NCI-H2227 treated with DMSO at 0.1 percent for 48 hours (cell line): ENCODE data around the gene PRPF19.
A peak's percentile ranks its signal among the peaks of the same experiment; 100 is the strongest.

Source experiments
- DNase-seq: peaks from one replicate; lab custom pipeline; 2025; lab: John Stamatoyannopoulos, UW

PRPF19 gene

DNA sequence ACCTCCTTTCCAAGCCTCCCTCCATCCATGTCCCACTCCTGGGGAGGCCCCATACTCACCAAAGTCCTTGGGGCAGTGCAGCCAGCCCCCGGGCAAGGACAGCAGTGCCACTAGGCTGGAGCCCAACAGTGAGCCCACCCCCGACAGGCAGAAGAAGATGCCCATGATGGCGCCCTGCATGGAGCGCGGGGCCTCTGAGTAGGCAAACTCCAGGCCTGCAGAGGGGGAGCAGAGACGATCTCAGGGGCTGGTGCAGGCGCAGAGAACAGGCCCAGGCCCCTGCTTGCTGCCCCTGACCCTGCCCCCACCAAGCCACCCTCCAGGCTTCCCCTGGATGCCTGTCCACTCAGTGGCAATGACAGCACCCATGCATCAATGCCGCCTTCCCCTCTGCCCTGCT, 31.4 kb upstream of the PRPF19 start:
- DNase-seq, result no peak

DNA sequence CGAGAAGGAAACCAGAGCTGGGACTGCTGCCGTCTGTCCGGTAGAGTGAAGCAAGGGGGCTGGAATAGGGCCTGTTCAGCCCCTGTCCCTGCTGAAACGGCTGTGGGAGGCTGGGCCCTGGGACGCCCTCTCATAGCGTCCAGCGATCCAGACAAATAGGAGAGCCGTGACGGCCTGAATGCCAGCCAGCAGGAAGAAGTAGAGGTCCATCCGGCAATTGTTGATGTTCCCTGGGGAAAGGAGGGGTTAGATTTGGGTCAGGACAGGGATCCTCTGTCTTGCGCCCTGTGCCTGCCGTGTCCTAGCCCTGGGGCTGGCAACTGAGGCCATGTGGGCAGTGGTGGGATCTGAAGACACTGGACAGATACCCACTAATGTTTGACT, 30.8 kb upstream of the PRPF19 start:
- DNase-seq, result no peak

DNA sequence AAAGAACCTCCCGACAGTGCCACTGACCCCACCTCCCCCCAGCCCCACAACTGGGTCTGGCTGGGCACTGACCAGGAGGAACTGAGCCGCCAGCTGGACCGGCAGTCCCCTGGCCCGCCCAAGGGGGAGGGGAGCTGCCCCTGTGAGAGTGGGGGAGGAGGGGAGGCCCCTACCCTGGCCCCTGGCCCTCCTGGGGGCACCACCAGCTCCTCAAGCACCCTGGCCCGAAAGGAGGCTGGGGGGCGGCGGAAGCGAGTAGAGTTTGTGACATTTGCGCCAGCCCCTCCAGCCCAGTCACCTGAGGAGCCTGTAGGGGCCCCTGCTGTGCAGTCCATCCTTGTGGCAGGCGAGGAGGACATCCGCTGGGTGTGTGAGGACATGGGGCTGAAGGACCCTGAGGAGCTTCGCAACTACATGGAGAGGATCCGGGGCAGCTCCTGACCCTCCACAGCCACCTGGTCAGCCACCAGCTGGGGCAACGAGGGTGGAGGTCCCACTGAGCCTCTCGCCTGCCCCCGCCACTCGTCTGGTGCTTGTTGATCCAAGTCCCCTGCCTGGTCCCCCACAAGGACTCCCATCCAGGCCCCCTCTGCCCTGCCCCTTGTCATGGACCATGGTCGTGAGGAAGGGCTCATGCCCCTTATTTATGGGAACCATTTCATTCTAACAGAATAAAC, 30.2 kb upstream of the PRPF19 start:
- DNase-seq, result no peak

DNA sequence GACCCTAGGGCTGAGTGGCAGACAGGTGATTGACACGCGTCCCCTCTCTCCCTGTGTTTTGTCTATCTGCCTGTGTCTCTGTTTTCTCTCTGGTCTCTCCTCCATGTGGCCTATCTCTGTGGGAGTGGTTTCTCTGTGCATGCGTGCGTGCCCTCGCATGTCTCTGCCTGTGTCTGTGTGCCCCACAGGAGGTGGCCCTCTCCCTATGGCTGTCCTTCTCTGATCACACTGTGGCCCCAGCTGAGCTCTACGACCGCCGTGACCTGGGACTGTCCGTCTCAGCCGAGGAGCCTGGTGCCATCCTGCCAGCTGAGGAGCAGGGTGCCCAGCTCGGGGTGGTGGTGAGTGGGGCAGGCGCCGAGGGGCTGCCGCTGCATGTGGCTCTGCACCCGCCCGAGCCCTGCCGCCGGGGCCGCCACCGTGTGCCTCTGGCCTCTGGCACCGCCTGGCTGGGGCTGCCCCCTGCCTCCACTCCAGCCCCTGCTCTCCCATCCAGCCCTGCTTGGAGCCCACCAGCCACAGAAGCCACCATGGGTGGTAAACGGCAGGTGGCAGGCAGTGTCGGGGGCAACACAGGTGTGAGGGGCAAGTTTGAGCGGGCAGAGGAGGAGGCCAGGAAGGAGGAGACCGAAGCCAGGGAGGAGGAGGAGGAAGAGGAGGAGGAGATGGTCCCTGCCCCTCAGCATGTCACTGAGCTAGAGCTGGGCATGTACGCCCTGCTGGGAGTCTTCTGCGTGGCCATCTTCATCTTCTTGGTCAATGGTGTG, 29.5 kb upstream of the PRPF19 start:
- DNase-seq, result no peak

DNA sequence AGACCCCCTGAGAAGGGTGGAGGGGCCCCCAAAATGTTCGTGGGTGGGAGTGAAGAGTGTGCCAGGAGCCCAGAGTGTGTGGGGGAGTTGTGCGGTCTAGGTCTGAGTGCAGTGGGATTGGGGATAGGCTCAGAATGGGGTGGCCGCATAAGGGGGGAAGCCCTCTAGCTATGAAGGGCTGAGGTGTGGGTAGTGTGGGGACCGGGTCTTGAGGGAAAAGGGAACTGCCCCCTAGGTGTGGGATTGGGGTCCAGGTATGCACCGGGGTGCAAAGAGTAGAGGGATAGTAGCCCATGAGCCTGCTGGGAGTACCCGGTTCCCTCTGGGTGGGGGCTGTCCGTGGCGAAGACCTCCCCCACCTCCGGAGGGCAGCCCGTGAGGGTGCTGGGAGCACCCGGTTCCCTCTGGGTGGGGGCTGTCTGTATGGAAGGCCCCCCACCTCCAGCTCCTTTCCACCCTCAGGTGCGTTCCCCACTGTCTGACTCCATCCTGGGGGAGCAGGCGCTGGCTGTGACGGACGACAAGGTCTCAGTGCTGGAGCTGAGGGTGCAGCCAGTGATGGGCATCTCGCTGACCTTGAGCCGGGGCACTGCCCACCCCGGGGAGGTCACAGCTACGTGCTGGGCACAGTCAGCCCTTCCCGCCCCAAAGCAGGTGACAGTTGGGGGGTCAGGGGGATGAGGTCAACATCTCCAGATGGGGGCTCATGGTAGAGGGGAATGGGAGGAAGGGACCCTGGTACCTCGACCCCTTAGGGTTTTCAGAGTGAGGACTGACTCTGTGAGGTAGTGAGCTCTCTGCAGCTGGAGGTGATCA, 28.6 kb upstream of the PRPF19 start:
- no peak for DNase-seq

DNA sequence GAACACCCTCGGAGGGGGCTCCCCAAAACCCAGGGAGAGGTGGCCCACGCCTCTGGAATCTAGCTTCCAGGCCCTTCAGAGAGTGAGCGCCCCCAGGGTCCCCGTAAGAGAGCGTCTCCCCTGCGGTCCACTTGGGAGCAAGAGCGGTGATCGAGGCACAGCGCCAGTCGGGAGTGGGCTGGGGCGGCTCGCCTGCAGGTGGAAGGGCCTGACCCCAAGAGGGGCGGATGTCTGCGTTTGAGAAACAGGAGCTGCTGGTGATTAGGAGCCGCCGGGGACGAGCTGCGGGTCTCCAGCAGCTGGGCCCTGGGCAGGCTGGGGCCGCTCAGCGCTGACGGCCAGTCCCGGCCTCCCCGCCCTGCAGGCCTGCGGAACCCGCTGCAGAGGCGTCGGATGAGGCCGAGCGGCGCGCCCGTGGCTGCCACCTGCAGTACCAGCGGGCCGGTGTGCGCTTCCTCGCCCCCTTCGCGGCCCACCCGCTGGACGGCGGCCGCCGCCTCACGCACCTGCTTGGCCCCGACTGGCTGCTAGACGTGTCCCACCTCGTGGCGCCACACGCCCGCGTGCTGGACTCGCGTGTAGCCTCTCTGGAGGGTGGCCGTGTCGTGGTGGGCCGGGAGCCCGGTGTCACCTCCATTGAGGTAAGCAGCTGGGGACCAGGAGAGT, 27.9 kb upstream of the PRPF19 start:
- DNase-seq, result no peak

DNA sequence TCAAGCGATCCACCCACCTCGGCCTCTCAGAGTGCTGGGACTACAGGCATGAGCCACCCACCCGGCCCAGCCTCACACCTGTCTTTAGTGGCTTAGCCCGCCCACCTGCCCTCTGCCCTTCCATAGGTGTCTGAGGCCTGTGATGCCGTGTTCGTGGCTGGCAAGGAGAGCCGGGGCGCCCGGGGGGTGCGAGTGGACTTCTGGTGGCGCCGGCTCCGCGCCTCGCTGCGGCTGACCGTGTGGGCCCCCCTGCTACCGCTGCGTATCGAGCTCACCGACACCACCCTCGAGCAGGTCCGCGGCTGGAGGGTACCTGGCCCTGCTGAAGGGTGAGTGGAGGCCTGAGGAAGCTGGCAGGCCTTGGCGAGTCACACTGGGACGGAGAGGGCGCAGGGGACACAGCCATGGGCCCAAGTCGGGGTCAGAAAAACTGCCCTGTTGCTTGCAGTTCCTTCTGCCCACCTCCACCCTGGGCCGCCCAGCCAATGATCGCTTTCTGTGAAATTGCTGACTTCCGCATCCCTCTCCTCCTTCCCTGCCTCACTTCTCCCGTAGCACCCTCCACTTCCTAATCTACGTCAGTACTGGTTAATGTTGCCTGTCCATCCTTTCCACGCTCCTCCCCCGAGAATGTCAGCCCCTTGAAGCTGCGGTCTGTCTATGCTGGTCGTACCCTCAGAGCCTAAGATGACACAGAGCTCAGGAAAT, 27.2 kb upstream of the PRPF19 start:
- DNase-seq, result no peak

DNA sequence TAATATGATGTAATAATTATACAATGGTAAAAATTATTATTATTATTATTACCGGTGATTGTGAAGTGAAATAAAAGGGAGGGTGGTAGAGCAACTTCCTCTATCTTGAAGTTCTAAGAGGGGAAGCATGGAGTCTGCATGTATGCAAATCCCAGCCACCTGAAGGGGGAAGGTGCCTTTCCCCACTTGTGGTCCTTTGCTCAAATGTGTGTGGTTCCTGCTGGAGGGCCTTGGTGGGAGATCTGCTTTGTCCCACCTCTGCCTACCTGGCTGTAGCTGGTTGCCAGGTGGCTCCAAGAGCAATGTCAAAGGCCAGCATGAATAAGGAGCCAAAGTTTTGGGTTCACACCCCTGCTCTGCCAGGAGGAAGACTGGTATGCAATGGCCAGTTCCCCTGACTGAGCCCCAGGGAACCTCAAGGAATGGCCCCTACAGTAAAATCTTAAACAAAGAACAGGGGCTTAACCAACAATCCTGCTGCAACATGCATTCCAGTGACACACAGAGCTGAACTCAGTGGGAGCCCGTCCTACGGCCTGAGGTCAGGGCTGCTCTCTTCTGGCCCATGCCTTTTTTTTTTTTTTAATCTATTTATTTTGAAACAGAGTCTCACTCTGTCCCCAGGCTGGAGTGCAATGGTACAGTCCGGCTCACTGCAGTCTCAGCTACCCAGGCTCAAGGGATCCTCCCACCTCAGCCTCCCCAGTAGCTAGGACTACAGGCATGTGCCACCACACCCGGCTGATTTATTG, 26.4 kb upstream of the PRPF19 start:
- no peak for DNase-seq

DNA sequence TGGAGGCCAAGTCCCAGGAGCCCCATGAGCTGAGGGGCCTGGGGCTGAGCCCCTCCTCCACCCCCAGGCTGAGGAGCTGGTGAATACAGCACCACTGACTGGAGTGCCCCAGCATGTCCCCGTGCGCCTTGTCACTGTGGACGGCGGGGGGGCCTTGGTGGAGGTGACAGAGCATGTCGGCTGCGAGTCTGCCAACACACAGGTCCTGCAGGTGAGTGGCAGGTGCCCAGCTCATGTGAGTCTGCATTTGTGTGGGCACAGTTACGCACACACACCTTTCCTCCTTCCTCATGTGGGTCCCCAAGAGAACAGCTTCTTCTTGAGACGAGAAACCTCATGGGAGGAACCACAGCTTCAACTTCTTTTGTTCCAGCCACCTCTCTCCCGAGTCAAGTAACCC, 25.5 kb upstream of the PRPF19 start:
- DNase-seq, result no peak

DNA sequence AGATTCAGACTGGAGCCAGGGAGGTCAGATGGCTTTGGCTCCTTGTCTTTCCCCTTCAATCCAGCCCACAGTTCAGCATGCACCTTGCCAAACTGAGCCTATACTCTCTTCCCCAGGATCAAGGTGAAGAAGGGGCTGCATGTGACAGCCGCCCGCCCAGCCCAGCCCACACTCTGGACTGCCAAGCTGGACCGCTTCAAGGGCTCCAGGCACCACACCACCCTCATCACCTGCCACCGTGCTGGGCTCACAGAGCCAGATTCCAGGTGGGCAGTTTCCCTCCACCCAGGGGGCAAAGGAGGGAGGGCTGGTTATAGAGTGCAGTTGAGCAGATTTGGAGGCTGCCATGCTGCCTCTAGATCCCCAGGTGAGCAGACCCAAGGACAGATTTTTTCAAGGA, 24.0 kb upstream of the PRPF19 start:
- DNase-seq, result no peak

DNA sequence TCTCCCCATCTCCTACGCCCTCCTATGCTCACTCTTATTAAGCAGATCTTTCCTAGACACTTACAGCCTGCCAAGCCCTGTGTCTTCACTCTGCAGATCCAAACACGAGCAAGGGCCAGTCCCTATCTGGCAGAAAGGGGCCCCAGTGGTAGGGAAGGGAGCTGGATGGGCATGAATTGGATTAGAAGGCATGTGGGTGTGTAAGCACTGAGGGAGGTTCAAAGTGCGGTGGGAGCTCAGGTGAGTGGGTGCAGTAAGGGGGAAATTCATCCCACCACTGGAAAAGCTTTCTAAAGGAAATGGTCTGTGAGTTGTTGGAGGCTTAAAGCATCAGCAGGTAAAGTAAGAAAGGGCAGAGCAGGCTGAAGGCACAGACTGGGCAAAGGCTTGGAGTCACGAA, 23.4 kb upstream of the PRPF19 start:
- DNase-seq, result no peak

DNA sequence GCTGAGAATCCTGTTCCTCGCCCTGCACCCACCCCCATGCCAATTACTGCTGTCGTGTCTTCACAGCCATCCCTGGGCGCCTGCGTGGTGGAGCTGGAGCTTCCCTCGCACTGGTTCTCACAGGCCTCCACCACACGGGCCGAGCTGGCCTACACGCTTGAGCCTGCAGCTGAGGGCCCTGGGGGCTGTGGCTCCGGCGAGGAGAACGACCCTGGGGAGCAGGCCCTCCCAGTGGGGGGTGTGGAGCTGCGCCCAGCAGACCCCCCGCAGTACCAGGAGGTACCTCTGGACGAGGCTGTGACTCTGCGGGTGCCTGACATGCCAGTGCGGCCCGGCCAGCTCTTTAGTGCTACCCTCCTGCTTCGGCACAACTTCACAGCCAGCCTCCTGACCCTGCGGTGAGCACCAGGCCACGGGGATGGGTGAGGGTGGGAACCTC, 22.2 kb upstream of the PRPF19 start:
- DNase-seq, result no peak

DNA sequence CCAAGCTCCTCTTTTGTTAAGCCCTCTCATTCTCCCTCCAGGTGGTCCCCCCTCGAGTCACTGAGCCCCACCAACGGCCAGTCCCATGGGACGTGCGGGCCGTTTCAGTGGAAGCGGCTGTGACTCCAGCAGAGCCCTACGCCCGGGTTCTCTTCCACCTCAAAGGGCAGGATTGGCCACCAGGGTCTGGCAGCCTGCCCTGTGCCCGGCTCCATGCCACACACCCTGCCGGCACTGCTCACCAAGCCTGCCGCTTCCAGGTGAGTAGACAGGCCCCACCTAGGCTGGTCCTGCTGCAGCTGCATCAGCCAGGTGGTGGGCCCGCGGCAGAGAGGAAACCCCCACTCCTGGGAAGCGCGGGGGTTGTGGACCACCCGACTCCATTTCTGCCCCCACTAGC, 21.2 kb upstream of the PRPF19 start:
- no peak for DNase-seq

DNA sequence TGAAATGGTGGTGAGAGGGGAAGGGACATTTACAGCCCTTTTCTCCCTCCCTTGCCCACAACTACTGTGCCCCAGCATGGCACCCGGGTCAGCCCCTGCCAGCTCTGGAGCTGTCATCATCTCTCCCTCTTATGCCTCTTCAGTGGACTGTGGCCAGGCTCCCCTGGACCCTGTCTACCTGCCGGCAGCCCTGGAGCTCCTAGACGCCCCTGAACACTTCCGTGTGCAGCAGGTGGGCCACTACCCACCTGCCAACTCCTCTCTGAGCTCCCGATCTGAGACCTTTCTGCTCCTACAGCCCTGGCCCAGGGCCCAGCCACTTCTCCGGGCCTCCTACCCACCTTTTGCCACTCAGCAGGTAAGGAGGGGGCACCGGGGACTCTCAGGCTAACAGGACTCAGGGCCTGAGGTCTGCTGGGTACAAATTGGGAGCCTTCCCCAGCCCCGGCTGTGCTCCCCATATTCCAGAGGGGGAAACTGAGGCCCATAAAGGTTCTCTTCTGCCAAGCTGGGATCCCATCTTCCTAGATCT, 20.7 kb upstream of the PRPF19 start:
- DNase-seq, result no peak

DNA sequence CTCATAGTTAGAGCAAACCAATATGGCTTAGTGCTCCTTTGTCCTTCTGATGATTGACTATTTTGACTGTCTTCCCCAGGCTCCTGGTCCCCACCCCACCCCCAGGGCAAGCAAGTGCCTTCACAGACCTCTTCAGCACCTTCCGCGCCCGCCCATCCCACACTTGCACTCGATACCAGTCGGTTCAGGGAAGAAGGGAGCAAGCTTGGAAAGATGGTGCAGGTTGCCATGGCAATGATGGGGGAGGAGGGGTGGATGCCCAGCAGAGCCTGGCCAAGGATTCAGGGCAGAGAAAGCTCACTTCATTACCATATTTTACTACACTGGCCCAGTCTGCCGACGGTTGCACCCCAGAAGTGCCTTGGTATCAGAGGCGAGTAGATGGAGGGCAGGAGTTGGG, 20.1 kb upstream of the PRPF19 start:
- no peak for DNase-seq

DNA sequence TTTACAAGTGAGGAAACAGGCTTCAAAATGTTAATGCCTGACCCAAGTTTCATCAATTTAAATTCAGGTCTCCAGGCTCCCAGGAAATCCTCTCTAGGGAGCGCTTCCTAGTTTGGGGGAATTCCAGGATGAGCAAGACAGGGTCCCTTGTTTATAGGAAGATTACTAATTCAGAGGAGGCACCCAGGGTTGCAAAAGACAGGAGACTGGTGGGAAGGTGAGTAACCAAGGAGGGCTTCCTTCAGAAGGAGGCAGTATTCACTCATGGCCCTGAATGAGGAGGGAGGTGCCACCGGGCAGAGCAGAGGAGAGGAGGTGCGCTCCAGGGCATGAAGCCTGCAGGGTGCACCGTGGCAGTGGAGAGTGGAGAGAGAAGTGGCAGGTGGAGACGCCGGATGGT, 19.5 kb upstream of the PRPF19 start:
- DNase-seq, result no peak

DNA sequence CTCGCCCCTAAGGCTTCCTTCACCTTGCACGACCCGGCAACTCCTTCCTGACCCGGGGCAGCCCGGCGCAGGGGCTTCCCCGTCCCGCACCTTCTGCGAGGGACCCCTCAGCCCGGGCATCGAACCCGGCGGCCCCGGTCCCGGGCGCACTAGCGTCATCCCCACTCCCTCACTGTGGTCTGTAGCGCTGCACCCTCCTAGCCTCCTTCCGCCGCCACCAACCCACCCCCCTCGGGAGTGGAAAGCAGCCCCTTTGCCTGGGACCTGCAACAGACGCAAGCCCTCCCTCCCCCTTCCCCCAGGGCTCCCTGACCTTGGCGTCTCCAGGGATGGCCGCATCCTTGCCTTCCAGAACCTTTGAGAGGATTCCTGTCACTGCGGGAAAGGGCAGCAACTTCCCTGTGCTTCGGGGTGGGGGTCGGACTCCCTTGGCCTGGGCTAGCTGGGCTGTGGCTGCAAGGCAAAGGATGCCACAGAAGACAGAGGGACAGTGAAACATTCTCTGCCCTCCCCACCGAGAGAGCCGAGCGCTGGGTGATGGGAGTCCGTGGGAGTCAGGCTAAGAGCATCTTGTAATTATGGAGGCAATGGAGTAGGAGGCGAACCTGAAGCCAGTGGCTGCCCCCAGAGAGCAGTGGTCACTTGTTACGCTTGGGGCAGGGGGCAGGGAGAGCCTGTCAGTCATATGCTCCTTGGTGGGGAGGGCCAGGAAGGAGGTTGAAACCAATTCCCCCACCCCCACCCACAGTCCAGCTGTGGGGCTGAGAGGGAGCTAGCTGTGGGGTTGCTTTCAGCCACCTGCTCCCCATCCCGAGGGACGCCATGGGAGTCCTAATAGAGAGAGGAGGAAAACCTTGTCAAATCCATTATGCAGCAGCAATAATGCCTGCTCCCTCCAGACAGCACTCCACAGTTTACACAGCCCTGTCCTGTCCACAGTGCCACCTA, 18.8 kb upstream of the PRPF19 start:
- peak; percentile 17 for DNase-seq

DNA sequence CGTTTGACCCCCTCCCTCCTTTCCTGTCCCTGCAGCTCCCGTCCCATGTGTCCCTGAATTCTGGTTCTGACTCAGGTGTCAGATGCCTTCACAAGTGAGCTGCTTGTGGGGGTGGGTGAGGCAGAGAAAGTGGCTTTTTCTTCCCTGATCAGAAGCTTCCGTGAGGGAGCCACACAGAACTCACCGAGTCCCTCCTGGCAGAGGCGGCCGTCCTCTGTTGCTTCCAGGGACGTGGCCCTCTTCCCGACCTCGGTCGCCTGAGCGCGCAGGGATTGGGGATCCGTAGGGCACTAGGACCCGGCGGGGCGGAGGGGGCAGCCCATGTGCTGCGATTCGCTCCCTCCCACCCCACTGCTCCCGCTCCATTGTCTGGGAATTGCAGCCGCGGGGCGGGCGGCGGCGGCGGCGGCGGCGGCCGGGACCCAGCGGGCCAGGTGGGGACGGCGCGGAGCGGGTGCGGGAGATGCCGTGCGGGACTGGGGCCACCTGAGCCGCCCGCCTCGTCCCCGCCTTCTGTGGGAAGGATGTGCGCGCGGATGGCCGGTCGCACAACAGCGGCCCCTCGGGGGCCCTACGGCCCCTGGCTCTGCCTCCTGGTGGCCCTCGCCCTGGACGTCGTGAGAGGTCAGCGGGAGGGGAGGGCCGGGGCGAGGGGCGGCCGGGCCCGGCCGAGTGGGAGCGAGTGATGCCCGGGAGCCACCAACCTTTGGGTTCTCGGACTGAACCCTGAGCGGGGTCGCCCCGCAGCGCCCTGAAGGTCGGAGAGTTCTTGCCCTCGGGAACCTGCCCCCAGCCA, 17.9 kb upstream of the PRPF19 start, which contains the start of gene TMEM132A:
Gene TMEM132A (plus strand): TSS at position 351 of the 796 bp plus-strand sequence. CDS start 174 bp downstream, at position 525.
- DNase-seq, result peak; percentile 66

DNA sequence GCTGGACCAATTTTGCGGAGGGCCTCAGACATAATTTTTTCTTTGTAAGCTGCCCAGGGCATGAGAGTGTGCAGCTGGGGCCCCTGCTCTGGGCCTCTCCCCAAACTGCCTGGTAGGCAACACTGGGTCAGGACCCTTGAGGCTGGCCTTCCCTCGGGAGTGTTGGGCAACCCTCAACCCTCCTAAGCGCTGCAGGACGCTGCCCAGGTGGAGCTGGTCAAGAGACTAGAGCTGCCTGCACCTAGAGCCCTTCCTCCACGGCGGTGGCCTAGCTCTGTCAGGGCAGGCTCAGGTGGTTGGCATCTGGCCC, 17.4 kb upstream of the PRPF19 start:
- no peak for DNase-seq
